SIG-M5 treated with dmso at 0.1 percent for 504 hours (cell line): ENCODE results near the gene THBS2.

Experiments used
- DNase-seq: peaks from one replicate; lab custom pipeline; 2025; ENCODE audit not compliant: unreplicated experiment; lab: John Stamatoyannopoulos, UW

THBS2 gene

GRCh38 chr6:169251371-169251802 lies 2.3 kb downstream of the THBS2 start:
- no peak for DNase-seq

DNA sequence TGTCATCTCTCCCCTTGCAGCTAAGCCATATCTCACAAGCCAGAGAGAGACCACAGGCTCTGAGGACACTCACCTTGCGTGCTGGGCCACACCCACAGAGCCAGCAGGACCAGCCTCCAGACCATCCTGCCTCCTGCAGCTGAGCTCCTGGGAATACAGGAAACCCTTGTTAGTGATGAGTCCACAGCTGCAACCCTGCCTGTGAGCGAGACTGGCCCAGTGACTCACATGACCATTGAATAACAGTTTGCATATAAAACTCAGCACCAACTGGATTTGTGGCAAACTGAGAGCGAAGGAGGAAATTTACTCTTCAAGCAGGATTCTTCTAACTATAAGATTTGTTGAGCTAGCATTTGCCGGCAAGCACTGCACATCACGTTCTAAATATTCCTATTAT lies 3.0 kb downstream of the THBS2 start:
- DNase-seq = no peak

DNA sequence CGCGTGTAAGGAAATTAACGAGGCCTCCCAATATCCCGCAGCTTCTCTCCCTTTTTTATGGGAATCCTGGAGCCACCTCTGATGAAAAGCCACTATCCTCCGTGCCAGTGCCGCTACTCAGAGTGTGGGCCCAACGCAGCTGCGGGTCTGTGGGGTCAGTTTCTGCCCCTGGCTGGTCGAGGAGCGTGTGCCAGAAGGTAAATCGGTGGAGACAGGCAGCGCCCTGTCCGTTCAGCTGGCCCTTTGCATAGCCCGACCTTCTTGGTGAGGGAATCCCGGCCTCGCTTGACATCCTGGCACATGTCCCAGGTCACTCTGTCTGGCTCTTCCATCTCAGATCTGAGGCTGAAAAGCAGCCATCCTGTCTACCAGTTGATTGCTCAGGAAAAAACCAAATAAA lies 4.6 kb downstream of the THBS2 start:
- no peak for DNase-seq

GRCh38 chr6:169248521-169248971 lies 5.1 kb downstream of the THBS2 start:
- no peak for DNase-seq

- no peak for DNase-seq
Measured at GRCh38 chr6:169247991-169248390, 5.7 kb downstream of the THBS2 start.

DNA sequence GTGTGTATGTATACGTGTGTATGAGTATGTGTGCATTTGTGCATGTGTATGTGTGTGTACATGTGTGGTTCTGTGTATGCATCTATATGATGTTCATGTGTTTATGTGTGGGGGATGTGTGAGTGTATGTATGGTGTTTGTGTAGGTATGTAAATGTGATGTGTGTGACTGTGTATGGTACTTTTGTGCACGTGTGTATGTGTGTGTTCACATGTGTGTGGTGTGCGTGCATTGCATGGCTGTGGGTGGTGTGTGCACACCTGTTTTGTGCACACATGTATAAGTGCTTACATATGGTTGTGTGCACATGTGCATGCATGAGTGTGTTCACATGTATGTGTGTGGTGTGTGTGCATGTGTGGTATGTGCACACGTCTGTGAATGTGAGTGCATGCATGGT lies 6.2 kb downstream of the THBS2 start:
- DNase-seq = no peak

- no peak for DNase-seq
Measured at GRCh38 chr6:169246445-169246844, 7.2 kb downstream of the THBS2 start.

DNA sequence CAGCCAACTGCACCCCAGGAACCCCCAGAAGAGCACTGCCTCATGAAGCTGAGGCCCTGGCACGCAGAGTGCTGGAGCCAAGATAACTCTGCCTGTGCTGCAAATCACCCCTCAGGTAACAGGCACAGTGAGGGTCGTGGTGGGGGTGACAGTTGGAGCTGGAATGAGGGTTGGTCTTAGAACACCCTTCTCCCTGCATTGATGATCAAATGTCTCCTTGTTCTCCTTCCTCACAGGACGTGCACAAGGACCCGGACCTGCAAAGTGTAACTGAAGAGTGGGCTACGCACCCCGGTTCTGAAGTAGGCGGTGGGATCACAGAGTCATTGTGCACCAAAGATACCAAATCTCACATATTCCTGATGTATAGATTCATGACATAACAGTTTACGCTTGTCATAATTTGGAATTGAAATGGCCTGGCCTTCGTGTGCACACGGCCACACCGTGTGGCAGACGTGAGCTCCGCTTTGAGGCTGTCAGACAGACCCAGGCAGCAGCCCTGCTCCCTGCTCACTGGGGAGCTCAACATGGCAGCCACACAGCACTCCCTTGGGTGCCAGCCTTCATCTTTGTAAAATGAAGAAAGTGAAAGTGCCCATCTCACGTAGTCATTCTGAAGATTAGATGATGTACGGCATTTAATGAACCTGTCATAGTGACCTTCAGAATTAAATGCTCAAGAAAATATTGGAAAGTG lies 8.8 kb downstream of the THBS2 start:
- no peak for DNase-seq

DNA sequence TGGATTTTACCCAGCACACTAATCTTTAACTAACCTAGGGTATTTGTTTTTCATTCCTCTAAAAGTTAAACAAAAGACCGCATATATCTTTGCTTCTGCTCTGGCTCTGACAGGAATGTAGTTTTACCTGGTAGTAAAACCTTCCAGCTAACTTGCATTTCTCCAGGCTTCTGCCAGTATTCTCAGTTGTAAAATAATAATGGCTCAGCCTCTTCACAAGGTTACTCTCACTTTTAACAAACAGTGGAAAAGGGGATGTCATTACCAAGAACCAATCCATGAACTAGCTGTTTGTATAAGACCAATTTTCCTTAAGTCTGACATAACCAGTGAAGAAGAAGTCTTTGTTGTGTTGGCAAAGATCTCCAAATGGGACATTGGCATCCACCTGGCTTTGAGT lies 10.0 kb downstream of the THBS2 start:
- no peak for DNase-seq

GRCh38 chr6:169243186-169243585 lies 10.5 kb downstream of the THBS2 start:
- no peak for DNase-seq

- DNase-seq = no peak
Measured at GRCh38 chr6:169241688-169242350, 11.8 kb downstream of the THBS2 start.

- DNase-seq = no peak
Measured at GRCh38 chr6:169240591-169241390, 12.9 kb downstream of the THBS2 start.

DNA sequence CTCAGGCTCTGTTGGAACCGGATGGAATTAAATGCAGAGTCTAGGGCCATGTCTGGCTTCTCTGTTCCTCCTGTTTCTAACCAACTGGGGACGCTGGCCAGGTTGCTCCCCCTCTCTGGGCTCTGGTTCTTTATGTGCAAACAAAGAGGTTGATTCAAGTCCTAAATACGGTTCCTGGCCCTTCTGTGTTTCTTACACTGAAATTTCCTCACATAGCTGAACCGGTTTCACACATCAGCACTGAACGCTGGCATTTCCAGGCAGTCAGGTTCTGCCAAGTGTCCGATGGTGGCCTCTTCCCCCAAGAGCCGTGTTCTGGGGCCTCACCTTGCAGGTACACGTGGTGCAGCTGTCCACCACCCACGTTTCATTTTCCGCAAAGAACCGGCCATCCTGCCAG lies 13.5 kb downstream of the THBS2 start:
- no peak for DNase-seq

DNA sequence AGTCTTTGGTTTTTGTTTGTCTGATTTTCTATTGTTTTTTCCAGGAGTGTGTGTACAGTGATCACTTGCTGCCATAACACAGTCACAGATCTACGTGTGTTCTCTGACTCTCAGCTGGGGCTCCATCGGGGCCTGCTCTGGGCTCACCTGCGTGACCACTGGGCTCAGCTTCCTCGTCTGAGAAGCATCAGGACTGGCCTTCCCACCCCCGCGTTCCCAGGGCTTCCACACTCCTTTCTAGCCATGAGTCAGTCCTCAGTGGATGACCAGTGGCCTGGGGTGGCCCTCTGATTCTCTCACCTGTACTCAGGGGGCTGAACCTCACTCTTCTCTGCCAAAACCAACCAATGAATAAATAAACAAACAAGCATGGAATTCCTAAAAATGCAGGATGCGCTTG lies 14.5 kb downstream of the THBS2 start:
- no peak for DNase-seq

GRCh38 chr6:169238766-169239165 lies 14.9 kb downstream of the THBS2 start:
- DNase-seq = no peak

- DNase-seq = no peak
Measured at GRCh38 chr6:169237496-169238134, 16.0 kb downstream of the THBS2 start.

DNA sequence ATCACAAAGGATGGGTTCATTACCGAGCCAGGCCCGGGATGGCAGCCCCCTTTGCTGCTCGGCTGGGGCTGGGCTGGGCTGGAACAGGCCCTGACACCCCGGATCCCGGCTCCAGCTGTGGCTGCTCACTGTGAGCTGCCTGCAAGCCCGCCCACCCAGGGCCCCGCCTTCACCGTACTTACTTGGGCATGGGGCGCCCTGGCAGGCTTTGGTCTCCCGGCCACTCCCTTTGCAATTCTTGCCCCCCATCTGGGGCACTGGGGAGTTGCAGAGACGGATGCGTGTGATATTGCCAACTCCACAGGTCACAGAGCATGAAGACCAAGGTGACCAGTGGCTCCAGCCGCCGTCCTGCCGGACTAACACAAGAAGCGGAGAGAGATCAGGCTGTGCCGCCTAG lies 16.7 kb downstream of the THBS2 start:
- no peak for DNase-seq

DNA sequence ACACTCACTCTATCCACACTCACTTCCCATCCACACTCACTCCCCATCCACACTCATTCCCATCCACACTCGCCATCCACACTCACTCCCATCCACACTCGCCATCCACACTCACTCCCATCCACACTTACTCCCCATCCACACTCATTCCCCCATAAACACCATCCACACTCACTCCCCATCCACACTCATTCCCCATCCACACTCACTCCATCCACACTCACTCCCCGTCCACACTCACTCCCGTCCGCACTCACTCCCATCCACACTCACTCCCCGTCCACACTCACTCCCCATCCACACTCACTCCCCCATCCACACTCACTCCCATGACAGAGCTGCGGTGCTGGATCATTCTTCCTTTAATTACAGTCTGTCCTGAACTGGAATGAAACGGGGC lies 17.1 kb downstream of the THBS2 start:
- DNase-seq = no peak

GRCh38 chr6:169235286-169235685 lies 18.4 kb downstream of the THBS2 start:
- no peak for DNase-seq

- no peak for DNase-seq
Measured at GRCh38 chr6:169234634-169235033, 19.0 kb downstream of the THBS2 start.

- DNase-seq = no peak
Measured at GRCh38 chr6:169233832-169234231, 19.8 kb downstream of the THBS2 start.
